Endodermal cell (in vitro differentiated cells): ENCODE data around the gene RNF223. TPM values are rescaled to one million over a fixed set of nuclear protein-coding genes. Genes with fewer than 3 reads are reported as not detected.
A peak's percentile ranks its signal among the peaks of the same experiment; 100 is the strongest.

ENCODE experiments used
- DNase-seq: peaks from one replicate; pipeline ENCODE4 v3.0.0-alpha.2; 2017
- H3K27ac ChIP-seq: 2 replicates; pipeline ENCODE4 v1.5.1; 2013; ENCODE audit warnings: mild to moderate bottlenecking, low read depth, low read length, moderate library complexity
- H3K27me3 ChIP-seq: 2 replicates; pipeline ENCODE4 v1.6.1; 2013; ENCODE audit warnings: mild to moderate bottlenecking, low read length, moderate library complexity; ENCODE audit not compliant: insufficient read depth, control insufficient read depth, poor library complexity, severe bottlenecking
- H3K36me3 ChIP-seq: 2 replicates; pipeline ENCODE4 v1.7.0; 2013; ENCODE audit warnings: mild to moderate bottlenecking, low read length, moderate library complexity; ENCODE audit not compliant: control insufficient read depth, insufficient read depth
- H3K4me1 ChIP-seq: one replicate; pipeline ENCODE4 v1.7.0; 2013; ENCODE audit warnings: low read length; ENCODE audit not compliant: control insufficient read depth, insufficient read depth
- H3K4me3 ChIP-seq: 2 replicates; pipeline ENCODE4 v1.5.1; 2013; ENCODE audit warnings: mild to moderate bottlenecking, low read length, moderate library complexity
- H3K9ac ChIP-seq: 2 replicates; pipeline ENCODE4 v1.6.1; 2013; ENCODE audit warnings: mild to moderate bottlenecking, low read length, moderate library complexity; ENCODE audit not compliant: poor library complexity, severe bottlenecking; ENCODE audit errors: extremely low read depth
- H3K9me3 ChIP-seq: 2 replicates; pipeline ENCODE4 v1.6.1; 2013; ENCODE audit warnings: mild to moderate bottlenecking, low read length, moderate library complexity; ENCODE audit not compliant: control insufficient read depth
- H3K27ac Mint-ChIP-seq: 2 replicates; pipeline ENCODE4 v1.8.0; 2020; ENCODE audit warnings: mixed read lengths
- H3K27me3 Mint-ChIP-seq: 2 replicates; pipeline ENCODE4 v1.8.0; 2021; ENCODE audit warnings: mild to moderate bottlenecking, mixed read lengths; ENCODE audit not compliant: insufficient read depth
- H3K36me3 Mint-ChIP-seq: 2 replicates; pipeline ENCODE4 v1.8.0; 2020; ENCODE audit warnings: low read depth, mixed read lengths
- H3K4me1 Mint-ChIP-seq: 2 replicates; pipeline ENCODE4 v1.8.0; 2020; ENCODE audit warnings: mixed read lengths
- H3K4me3 Mint-ChIP-seq: 2 replicates; pipeline ENCODE4 v1.8.0; 2020; ENCODE audit warnings: mild to moderate bottlenecking, moderate library complexity, mixed read lengths
- H3K9me3 Mint-ChIP-seq: 2 replicates; pipeline ENCODE4 v1.8.0; 2020; ENCODE audit warnings: mild to moderate bottlenecking, mixed read lengths
- WGBS, 2 experiments: methylation state at CpG; one replicate each; pipeline versions ENCODE4 v1.1.5 to v1.1.7; 2013; ENCODE audit warnings: missing lambda C conversion rate in 2 of 2, mixed read lengths in 1 of 2; ENCODE audit not compliant: insufficient coverage in 1 of 2, insufficient read length in 1 of 2; 5-methylcytosine and 5-hydroxymethylcytosine counted together
- total RNA-seq, 2 donors: library from RNA; stranded (reverse); fragmentation: NEBNext Ultra II Directional in 1 of 2; extraction: Animal tissue kit (Norgen Biotek cat#: 25700) in 1 of 2; gene quantifications; 2 replicates in 1 of 2; 3 replicates in 1 of 2; pipeline ENCODE4 v1.2.1, GENCODE V29; 2021
- TF ChIP-seq, protein P1 (sequence below): fragments of 200-600 bp; sonication (generic); conservative IDR thresholded peaks from 2 replicates; pipeline ENCODE4 v1.5.0; 2021; ENCODE audit warnings: antibody characterized with exemption, mild to moderate bottlenecking

Gene RNF223
- total RNA-seq, 2 donors from 2014 or later: not detected

DNA sequence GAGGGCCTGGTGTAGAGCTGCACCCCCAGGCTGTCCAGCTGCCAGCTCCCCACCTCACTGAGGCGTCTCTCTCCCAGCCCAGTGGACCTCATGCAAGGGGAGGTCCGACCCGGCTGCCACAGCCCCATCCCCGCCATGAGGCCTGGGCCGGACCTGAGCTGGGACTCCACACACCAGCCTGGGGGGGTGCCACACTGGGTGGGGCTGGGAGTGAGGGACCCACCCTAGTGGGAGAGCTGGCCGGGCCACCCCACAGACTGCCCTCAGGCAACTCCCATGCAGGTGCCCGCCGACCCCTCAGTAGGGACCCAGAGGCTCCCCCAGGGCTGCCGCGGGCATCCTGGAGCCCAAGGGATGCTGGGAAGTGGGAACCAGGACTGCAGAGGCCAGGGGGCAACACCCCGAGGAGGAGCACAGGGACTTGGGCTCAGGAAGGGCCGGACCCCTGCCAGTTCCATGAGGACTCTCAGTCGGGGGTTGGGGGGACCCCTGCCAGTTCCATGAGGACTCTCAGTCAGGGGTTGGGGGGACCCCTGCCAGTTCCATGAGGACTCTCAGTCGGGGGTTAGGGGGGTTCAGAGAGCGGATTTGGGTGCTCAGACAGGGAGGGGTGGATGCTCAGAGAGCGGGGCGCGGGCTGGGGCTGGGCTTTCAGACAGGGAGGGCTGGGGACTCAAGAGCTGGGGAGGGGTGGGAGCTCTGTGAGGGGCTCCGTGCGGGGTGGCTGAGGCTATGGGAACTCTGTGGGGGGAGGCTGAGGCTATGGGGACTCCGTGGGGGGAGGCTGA lies 1.2 kb upstream of the RNF223 start:
- H3K27ac ChIP-seq: no peak overlapping the region
- peak; percentile 44 for DNase-seq
- no peaks in the 10 kb centered on the region for H3K9me3 ChIP-seq
- 74 to 88% methylated on average over 4 to 21 of the region's 21 CpGs for WGBS, 2 experiments
- Mint-ChIP-seq H3K9me3 (no peaks in the 10 kb centered on the region), H3K27ac (no peak overlapping the region), H3K4me3 (no peak overlapping the region), H3K27me3 (peaks cover 22% of the 10 kb centered on the region), H3K36me3 (no peaks in the 10 kb centered on the region), H3K4me1 (peaks cover 2% of the 10 kb centered on the region)
- peaks cover 28% of the 10 kb centered on the region for H3K27me3 ChIP-seq
- H3K36me3 ChIP-seq: no peaks in the 10 kb centered on the region
- no peak overlapping the region for H3K9ac ChIP-seq
- TF ChIP-seq, protein P1, sequence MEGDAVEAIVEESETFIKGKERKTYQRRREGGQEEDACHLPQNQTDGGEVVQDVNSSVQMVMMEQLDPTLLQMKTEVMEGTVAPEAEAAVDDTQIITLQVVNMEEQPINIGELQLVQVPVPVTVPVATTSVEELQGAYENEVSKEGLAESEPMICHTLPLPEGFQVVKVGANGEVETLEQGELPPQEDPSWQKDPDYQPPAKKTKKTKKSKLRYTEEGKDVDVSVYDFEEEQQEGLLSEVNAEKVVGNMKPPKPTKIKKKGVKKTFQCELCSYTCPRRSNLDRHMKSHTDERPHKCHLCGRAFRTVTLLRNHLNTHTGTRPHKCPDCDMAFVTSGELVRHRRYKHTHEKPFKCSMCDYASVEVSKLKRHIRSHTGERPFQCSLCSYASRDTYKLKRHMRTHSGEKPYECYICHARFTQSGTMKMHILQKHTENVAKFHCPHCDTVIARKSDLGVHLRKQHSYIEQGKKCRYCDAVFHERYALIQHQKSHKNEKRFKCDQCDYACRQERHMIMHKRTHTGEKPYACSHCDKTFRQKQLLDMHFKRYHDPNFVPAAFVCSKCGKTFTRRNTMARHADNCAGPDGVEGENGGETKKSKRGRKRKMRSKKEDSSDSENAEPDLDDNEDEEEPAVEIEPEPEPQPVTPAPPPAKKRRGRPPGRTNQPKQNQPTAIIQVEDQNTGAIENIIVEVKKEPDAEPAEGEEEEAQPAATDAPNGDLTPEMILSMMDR: no peak
- H3K4me1 ChIP-seq: peaks cover 7% of the 10 kb centered on the region
- no peak overlapping the region for H3K4me3 ChIP-seq

DNA sequence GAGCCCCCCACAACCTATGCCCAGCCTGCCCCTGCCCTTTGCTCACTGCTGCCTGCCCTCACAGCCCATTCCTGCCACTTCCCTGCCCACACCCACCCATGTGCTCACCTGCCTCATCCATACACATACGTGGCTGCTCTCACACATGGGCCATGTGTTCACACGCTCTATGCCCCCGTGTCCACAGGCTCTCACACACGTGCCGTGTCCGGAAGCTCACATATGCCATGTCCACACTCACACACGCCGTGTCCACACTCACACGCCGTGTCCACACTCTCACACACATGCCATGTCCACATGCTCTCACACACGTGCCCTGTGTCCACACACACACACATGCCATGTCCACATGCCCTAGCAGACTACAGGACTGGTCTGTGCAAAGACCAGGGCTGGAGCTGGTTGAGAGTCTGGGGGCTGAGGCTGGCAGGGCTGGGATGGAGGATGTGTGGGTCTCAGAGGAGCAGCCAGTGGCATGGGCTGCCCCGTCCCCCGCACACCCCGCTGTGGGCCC lies 583 bp upstream of the RNF223 start:
- H3K9me3 ChIP-seq: no peaks in the 10 kb centered on the region
- no peak overlapping the region for H3K9ac ChIP-seq
- DNase-seq: peak; percentile 45
- Mint-ChIP-seq H3K27me3 (peaks cover 28% of the 10 kb centered on the region), H3K4me1 (peaks cover 2% of the 10 kb centered on the region), H3K27ac (no peak overlapping the region), H3K4me3 (no peak overlapping the region), H3K36me3 (no peaks in the 10 kb centered on the region), H3K9me3 (no peaks in the 10 kb centered on the region)
- 93 to 94% methylated on average over 8 to 14 of the region's 14 CpGs for WGBS, 2 experiments
- H3K36me3 ChIP-seq: no peaks in the 10 kb centered on the region
- TF ChIP-seq, protein P1: no peak
- peaks cover 35% of the 10 kb centered on the region for H3K27me3 ChIP-seq
- H3K4me3 ChIP-seq: no peak overlapping the region
- H3K27ac ChIP-seq: no peak overlapping the region
- peaks cover 4% of the 10 kb centered on the region for H3K4me1 ChIP-seq

DNA sequence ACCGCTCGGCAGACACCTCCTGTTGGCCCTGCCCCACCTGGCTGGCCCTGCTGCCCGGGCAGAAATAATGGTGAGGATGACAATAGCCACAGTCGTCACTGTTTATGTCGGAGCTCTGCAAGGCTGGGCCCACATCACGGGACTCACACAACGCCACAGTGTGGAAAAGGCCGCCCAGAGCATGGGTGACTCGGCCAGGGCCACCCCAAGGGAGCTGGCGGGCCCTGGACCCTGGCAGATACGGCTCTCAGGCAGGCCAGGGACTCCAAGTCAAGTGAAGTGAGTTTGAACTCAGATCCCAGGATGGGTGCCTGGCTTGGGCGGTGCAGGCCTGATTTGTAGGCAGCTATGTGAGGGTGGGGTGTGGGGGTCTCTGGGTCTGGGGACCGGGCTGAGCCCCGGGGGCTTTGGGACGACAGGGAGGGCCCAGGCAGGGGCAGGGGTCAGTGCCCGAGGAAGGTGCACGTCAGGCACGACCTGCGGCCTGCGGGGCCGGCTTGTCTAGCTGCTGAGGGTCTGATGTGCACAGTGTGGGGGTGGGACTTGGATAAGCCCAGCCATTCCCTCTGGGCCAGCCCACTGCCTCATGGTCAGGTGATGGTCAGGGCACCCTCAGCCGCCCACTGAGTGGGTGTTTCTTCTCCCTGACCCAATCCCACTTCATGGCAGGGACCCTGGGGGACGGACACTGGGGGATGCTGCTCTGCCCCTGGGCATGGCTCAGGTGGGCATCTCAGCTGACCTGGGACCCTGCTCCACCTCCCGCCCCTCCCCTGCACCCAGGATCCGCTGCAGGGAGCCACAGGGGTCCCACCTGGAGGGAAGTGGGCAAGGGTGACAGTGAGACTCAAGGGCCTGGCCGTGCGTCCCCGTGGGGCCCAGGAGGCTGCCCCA lies 1.0 kb downstream of the RNF223 start:
- Mint-ChIP-seq H3K9me3 (no peaks in the 10 kb centered on the region), H3K36me3 (no peaks in the 10 kb centered on the region), H3K4me1 (no peaks in the 10 kb centered on the region), H3K4me3 (no peak overlapping the region), H3K27ac (no peak overlapping the region), H3K27me3 (peaks cover 29% of the 10 kb centered on the region)
- DNase-seq: no peak
- Histone ChIP-seq H3K36me3 (no peaks in the 10 kb centered on the region), H3K27me3 (peaks cover 35% of the 10 kb centered on the region), H3K27ac (no peak overlapping the region), H3K9ac (no peak overlapping the region), H3K9me3 (no peaks in the 10 kb centered on the region), H3K4me1 (no peaks in the 10 kb centered on the region), H3K4me3 (no peak overlapping the region)
- WGBS, 2 experiments: 87 to 88% methylated on average over 11 to 28 of the region's 28 CpGs
- TF ChIP-seq, protein P1: no peak
